ENCODE results near the gene IVL.

Gene IVL

GRCh38 chr1:152899883-152900282 is 8.5 kb upstream of the IVL start:
- no peak for DNase-seq

GRCh38 chr1:152901631-152902030 is 6.7 kb upstream of the IVL start:
- DNase-seq, result no peak

- peak; percentile 24 for DNase-seq
These were observed 5.7 kb upstream of the IVL start for GRCh38 chr1:152902636-152903035.

- DNase-seq, result no peak
These were observed 3.5 kb upstream of the IVL start for GRCh38 chr1:152904688-152905440.

GRCh38 chr1:152906023-152906565 is 2.3 kb upstream of the IVL start:
- no peak for DNase-seq

GRCh38 chr1:152909206-152909605 is 860 bp downstream of the IVL start:
- DNase-seq, result no peak

- no peak for DNase-seq
These were observed 4.1 kb downstream of the IVL start for GRCh38 chr1:152912471-152912870.

GRCh38 chr1:152912900-152913299 is 4.6 kb downstream of the IVL start:
- no peak for DNase-seq

- DNase-seq, result peak; percentile 41
These were observed 9.4 kb downstream of the IVL start for GRCh38 chr1:152917794-152918193.

GRCh38 chr1:152919071-152919470 is 10.7 kb downstream of the IVL start:
- no peak for DNase-seq

GRCh38 chr1:152924191-152924590 is 15.8 kb downstream of the IVL start:
- DNase-seq, result peak; percentile 82

- no peak for DNase-seq
These were observed 17.7 kb downstream of the IVL start for GRCh38 chr1:152926091-152926490.

- no peak for DNase-seq
These were observed 20.3 kb downstream of the IVL start for GRCh38 chr1:152928671-152929070.

- DNase-seq, result peak; percentile 96
These were observed 23.9 kb downstream of the IVL start for GRCh38 chr1:152932170-152932811.

GRCh38 chr1:152933196-152933595 is 24.9 kb downstream of the IVL start:
- no peak for DNase-seq

- no peak for DNase-seq
These were observed 32.3 kb downstream of the IVL start for GRCh38 chr1:152940614-152941013.

- no peak for DNase-seq
These were observed 32.8 kb downstream of the IVL start for GRCh38 chr1:152941037-152941711.

GRCh38 chr1:152942161-152942560 is 33.8 kb downstream of the IVL start:
- DNase-seq, result peak; percentile 65

- no peak for DNase-seq
These were observed 37.9 kb downstream of the IVL start for GRCh38 chr1:152946248-152946647.

GRCh38 chr1:152946651-152947256 is 38.4 kb downstream of the IVL start, which contains the start of gene SPRR5:
Gene SPRR5, plus strand, starts transcription at chr1:152947206. Its CDS starts 1,349 bp downstream, at chr1:152948555.
- no peak for DNase-seq

GRCh38 chr1:152951711-152952110 is 43.4 kb downstream of the IVL start:
- DNase-seq, result no peak

- DNase-seq, result no peak
These were observed 45.4 kb downstream of the IVL start for GRCh38 chr1:152953761-152954160.

GRCh38 chr1:152954436-152954835 is 46.1 kb downstream of the IVL start:
- no peak for DNase-seq

All from DMS79 treated with DMSO at 0.1 percent for 48 hours (cell line).